HepG2 (cell line): ENCODE measurements around the gene CST3. TPM values are rescaled to one million over a fixed set of nuclear protein-coding genes. Genes with fewer than 3 reads are reported as not detected.

Experiments
- CC2D1A ChIP-seq: sonication (generic); formaldehyde crosslinking; IDR thresholded peaks from 2 replicates; pipeline ENCODE4 v1.8.1; 2023; ENCODE audit warnings: mild to moderate bottlenecking, missing genetic modification reagents
- CREM ChIP-seq, 2 experiments: sonication (generic) in 1 of 2; formaldehyde crosslinking in 1 of 2; IDR thresholded peaks; 2 replicates each; pipeline versions ENCODE4 v1.4.0 to v1.6.1; 2016 to 2020; ENCODE audit warnings: antibody characterized with exemption in 1 of 2, mild to moderate bottlenecking in 1 of 2, missing genetic modification reagents in 1 of 2
- ETS1 ChIP-seq: sonication (generic); formaldehyde crosslinking; IDR thresholded peaks from 2 replicates; pipeline ENCODE4 v1.4.0; 2020; ENCODE audit warnings: missing genetic modification reagents
- FOXK1 ChIP-seq: sonication (generic); formaldehyde crosslinking; IDR thresholded peaks from 2 replicates; pipeline ENCODE4 v1.4.0; 2020; ENCODE audit warnings: low read depth, missing genetic modification reagents, borderline replicate concordance
- FUBP1 ChIP-seq: sonication (generic); formaldehyde crosslinking; IDR thresholded peaks from 2 replicates; pipeline ENCODE4 v1.5.1; 2020; ENCODE audit warnings: missing genetic modification reagents, mild to moderate bottlenecking, borderline replicate concordance
- HIC2 ChIP-seq: sonication (generic); formaldehyde crosslinking; IDR thresholded peaks from 2 replicates; pipeline ENCODE4 v1.9.0; 2022; ENCODE audit warnings: low read depth, missing genetic modification reagents
- HNF4A ChIP-seq: sonication (generic); formaldehyde crosslinking; IDR thresholded peaks from 2 replicates; pipeline ENCODE4 v1.4.0; 2020; ENCODE audit warnings: missing genetic modification reagents
- IRF2 ChIP-seq: IDR thresholded peaks from 2 replicates; pipeline ENCODE4 v1.6.1; 2018; ENCODE audit warnings: missing genetic modification reagents, missing compliant biosample characterization
- KAT8 ChIP-seq: IDR thresholded peaks from 2 replicates; pipeline ENCODE4 v1.6.1; 2016; ENCODE audit warnings: missing genetic modification reagents, missing compliant biosample characterization
- MLXIP ChIP-seq: sonication (generic); formaldehyde crosslinking; IDR thresholded peaks from 2 replicates; pipeline ENCODE4 v1.9.0; 2021; ENCODE audit warnings: missing genetic modification reagents, borderline replicate concordance
- MYC ChIP-seq: sonication (generic); formaldehyde crosslinking; IDR thresholded peaks from 2 replicates; pipeline ENCODE4 v1.9.0; 2021; ENCODE audit warnings: missing genetic modification reagents, borderline replicate concordance
- PAX8 ChIP-seq: sonication (generic); formaldehyde crosslinking; IDR thresholded peaks from 2 replicates; pipeline ENCODE4 v1.8.0; 2022; ENCODE audit warnings: mild to moderate bottlenecking, missing genetic modification reagents, borderline replicate concordance
- TBX3 ChIP-seq: fragments of 450-650 bp; IDR thresholded peaks from 2 replicates; pipeline ENCODE4 v1.6.1; 2017; ENCODE audit warnings: antibody characterized with exemption, mild to moderate bottlenecking, inconsistent platforms, borderline replicate concordance
- ZNF260 ChIP-seq: sonication (generic); formaldehyde crosslinking; IDR thresholded peaks from 2 replicates; pipeline ENCODE4 v1.4.0; 2020; ENCODE audit warnings: missing genetic modification reagents, low read depth, mild to moderate bottlenecking, borderline replicate concordance
- ZNF264 ChIP-seq: sonication (generic); formaldehyde crosslinking; IDR thresholded peaks from 2 replicates; pipeline ENCODE4 v1.4.0; 2020; ENCODE audit warnings: missing genetic modification reagents
- ZNF317 ChIP-seq: sonication (generic); formaldehyde crosslinking; IDR thresholded peaks from 2 replicates; pipeline ENCODE4 v1.5.0; 2020; ENCODE audit warnings: mild to moderate bottlenecking, missing genetic modification reagents
- ZNF414 ChIP-seq: sonication (generic); formaldehyde crosslinking; IDR thresholded peaks from 2 replicates; pipeline ENCODE4 v1.5.0; 2020; ENCODE audit warnings: missing genetic modification reagents
- ZNF547 ChIP-seq: sonication (generic); formaldehyde crosslinking; IDR thresholded peaks from 2 replicates; pipeline ENCODE4 v1.5.1; 2020; ENCODE audit warnings: mild to moderate bottlenecking, missing genetic modification reagents
- ZNF605 ChIP-seq: sonication (generic); formaldehyde crosslinking; IDR thresholded peaks from 2 replicates; pipeline ENCODE4 v1.8.0; 2022; ENCODE audit warnings: mild to moderate bottlenecking, missing genetic modification reagents
- ZNF672 ChIP-seq: sonication (generic); formaldehyde crosslinking; IDR thresholded peaks from 2 replicates; pipeline ENCODE4 v1.8.1; 2022; ENCODE audit warnings: missing genetic modification reagents
- ZNF839 ChIP-seq: sonication (generic); formaldehyde crosslinking; IDR thresholded peaks from 2 replicates; pipeline ENCODE4 v1.4.0; 2020; ENCODE audit warnings: missing genetic modification reagents, mild to moderate bottlenecking, borderline replicate concordance
- polyA plus RNA-seq, 8 experiments: library from polyadenylated mRNA; depleted of rRNA in 3 of 8; stranded (reverse) in 7 of 8; unstranded in 1 of 8; fragments of >200 nt; fragmentation: Illumina TruSeq in 4 of 8; extraction: Trizol in 4 of 8; gene quantifications; 2 replicates each; pipeline versions ENCODE4 v1.2.1 to v1.2.3, GENCODE V29; 2011 to 2016; ENCODE audit warnings: low read depth in 4 of 8, missing spikeins in 1 of 8, mixed read lengths in 1 of 8; ENCODE audit not compliant: insufficient read depth in 1 of 8
- total RNA-seq, 5 experiments: library from RNA; depleted of rRNA; stranded (reverse); fragments of >200 nt; fragmentation: Illumina TruSeq; extraction: Trizol; gene quantifications; 2 replicates each; pipeline ENCODE4 v1.2.3, GENCODE V29; 2016; ENCODE audit warnings: low read depth in 1 of 5

Gene CST3
- total and polyA plus RNA-seq, 2 of the 13 experiments (the other 11 are each of a cell fraction or from before 2014, with no cell fraction given) = 690 to 1,005 TPM

GRCh38 chr20:23658989-23659609 is 21.3 kb upstream of the CST3 start (continued):
- TF ChIP-seq FUBP1 (CRISPR knock-in tag) (no peak), HNF4A (CRISPR knock-in tag) (peak; percentile 43), ZNF672 (CRISPR knock-in tag) (no peak), CREM (IDR thresholded peaks at IDR 0.05) (peak; percentile 52; the same call in 1 of the 2 replicates), CREM (CRISPR knock-in tag; IDR thresholded peaks at IDR 0.05) (no peak), PAX8 (0 out of 2 replicates have a peak, but pooled peaks have one; percentile 16), ZNF839 (no peak), ZNF260 (CRISPR knock-in tag) (no peak), MYC (CRISPR knock-in tag) (0 out of 2 replicates have a peak, but pooled peaks have one; percentile 42), FOXK1 (CRISPR knock-in tag) (peak; percentile 24; the same call in 1 of the 2 replicates), KAT8 (peak; percentile 63; the same call in 1 of the 2 replicates), ZNF547 (CRISPR knock-in tag) (0 out of 2 replicates have a peak, but pooled peaks have one; percentile 67), TBX3 (peak; percentile 45; the same call in 1 of the 2 replicates), MLXIP (CRISPR knock-in tag) (no peak), ETS1 (CRISPR knock-in tag) (no peak), ZNF264 (CRISPR knock-in tag) (peak; percentile 65; the same call in 1 of the 2 replicates), CC2D1A (CRISPR knock-in tag) (no peak), ZNF414 (CRISPR knock-in tag) (peak; percentile 49; the same call in 1 of the 2 replicates), HIC2 (CRISPR knock-in tag) (no peak), IRF2 (CRISPR knock-in tag) (peak; percentile 41; the same call in 1 of the 2 replicates), ZNF605 (CRISPR knock-in tag) (0 out of 2 replicates have a peak, but pooled peaks have one; percentile 35), ZNF317 (CRISPR knock-in tag) (no peak)
